Tibial nerve (tissue), 4 donors: ENCODE data around the gene DCUN1D2. TPM values are rescaled to one million over a fixed set of nuclear protein-coding genes. Genes with fewer than 3 reads are reported as not detected.

Experiments used
- DNase-seq, 2 donors: peaks; one replicate each; pipeline ENCODE4 v3.0.0-alpha.2; 2019; ENCODE audit warnings: low spot score in 2 of 2
- H3K27ac ChIP-seq, 4 donors: fragments of 200-600 bp; sonication (generic) in 3 of 4; one replicate each; pipeline ENCODE4 v1.5.1; 2017 to 2019; ENCODE audit warnings: mild to moderate bottlenecking in 1 of 4
- H3K27me3 ChIP-seq, 2 donors: fragments of 200-600 bp; sonication (generic) in 1 of 2; one replicate each; pipeline versions ENCODE4 v1.5.1 to v1.6.0; 2017 to 2019
- H3K36me3 ChIP-seq, 3 donors: fragments of 200-600 bp; sonication (generic); one replicate each; pipeline ENCODE4 v1.5.1; 2018 to 2019
- H3K4me1 ChIP-seq, 4 donors: fragments of 200-600 bp; sonication (generic) in 3 of 4; one replicate each; pipeline ENCODE4 v1.5.1; 2017 to 2019
- H3K4me3 ChIP-seq, 4 donors: fragments of 200-600 bp; sonication (generic) in 3 of 4; one replicate each; pipeline ENCODE4 v1.5.1; 2017 to 2019; ENCODE audit warnings: mild to moderate bottlenecking in 1 of 4, moderate library complexity in 1 of 4
- H3K9me3 ChIP-seq, 4 donors: fragments of 200-600 bp; sonication (generic) in 3 of 4; one replicate each; pipeline ENCODE4 v1.5.1; 2017 to 2019
- CTCF ChIP-seq, 5 experiments: fragments of 200-600 bp in 3 of 5; fragments of 450-650 bp in 2 of 5; sonication (generic) in 3 of 5; IDR thresholded peaks; one replicate each; pipeline ENCODE4 v1.5.1; 2016 to 2019; ENCODE audit warnings: antibody characterized with exemption in 5 of 5, mild to moderate bottlenecking in 3 of 5, moderate library complexity in 2 of 5
- EP300 ChIP-seq, 2 donors: sonication (generic); formaldehyde crosslinking; IDR thresholded peaks; one replicate each; pipeline ENCODE4 v1.6.1; 2017; ENCODE audit warnings: antibody characterized with exemption in 2 of 2, mild to moderate bottlenecking in 1 of 2
- POLR2A ChIP-seq, 2 donors: fragments of 450-650 bp; IDR thresholded peaks; one replicate each; pipeline ENCODE4 v1.6.1; 2017; ENCODE audit warnings: antibody characterized with exemption in 2 of 2, mild to moderate bottlenecking in 2 of 2, moderate library complexity in 2 of 2
- WGBS, 2 donors: methylation state at CpG; one replicate each; pipeline ENCODE4 v1.1.5; 2018; 5-methylcytosine and 5-hydroxymethylcytosine counted together
- total RNA-seq, 4 donors: library from RNA; depleted of rRNA; stranded (reverse); fragments of >200 nt; gene quantifications; one replicate each; pipeline ENCODE4 v1.1.0, GENCODE V29; 2016

DCUN1D2 gene
- total RNA-seq, 4 donors from 2014 or later: 16.3 to 28.0 (median 21.0) TPM

GRCh38 chr13:113428871-113429607 lies 61.5 kb downstream of the DCUN1D2 start:
- Histone ChIP-seq H3K4me3 (no peak overlapping the region), H3K4me1 (no peaks in the 10 kb centered on the region), H3K27me3 (no peaks in the 10 kb centered on the region), H3K27ac (no peak overlapping the region), H3K9me3 (no peaks in the 10 kb centered on the region), H3K36me3 (no peaks in the 10 kb centered on the region)
- DNase-seq: no peak
- TF ChIP-seq EP300 (IDR thresholded peaks at IDR 0.05) (no peak), CTCF (IDR thresholded peaks at IDR 0.05) (no peak), POLR2A (IDR thresholded peaks at IDR 0.05) (no peak)
- WGBS, 2 donors: 94% methylated on average over 38 to 45 of the region's 45 CpGs

DNA sequence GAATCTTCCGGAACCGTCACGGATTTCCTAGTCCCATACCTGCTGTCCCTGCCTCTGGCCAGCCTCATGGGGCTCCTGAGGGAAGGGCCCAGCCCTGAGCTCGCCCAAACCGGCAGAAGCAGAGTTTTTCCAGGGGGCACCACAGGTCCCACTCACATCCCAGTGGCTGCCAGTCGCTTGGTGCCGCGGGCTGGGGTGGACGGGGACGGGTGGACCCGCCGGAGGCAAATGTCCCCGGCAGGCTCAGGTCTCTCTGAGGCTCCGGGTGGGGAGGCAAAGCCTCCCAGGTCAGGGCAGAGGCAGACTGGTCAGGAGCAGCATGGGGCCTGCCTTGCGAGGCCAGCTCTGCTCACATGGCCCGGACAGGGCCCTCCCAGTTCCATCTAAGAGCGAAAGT lies 62.0 kb downstream of the DCUN1D2 start:
- TF ChIP-seq POLR2A (IDR thresholded peaks at IDR 0.05) (no peak), EP300 (IDR thresholded peaks at IDR 0.05) (no peak), CTCF (IDR thresholded peaks at IDR 0.05) (no peak)
- 86 to 89% methylated on average over 11 to 15 of the region's 17 CpGs for WGBS, 2 donors
- Histone ChIP-seq H3K27me3 (no peaks in the 10 kb centered on the region), H3K36me3 (no peaks in the 10 kb centered on the region), H3K27ac (no peak overlapping the region), H3K9me3 (no peaks in the 10 kb centered on the region), H3K4me1 (no peaks in the 10 kb centered on the region), H3K4me3 (no peak overlapping the region)
- no peak for DNase-seq

- Histone ChIP-seq H3K4me1 (no peaks in the 10 kb centered on the region), H3K9me3 (no peaks in the 10 kb centered on the region), H3K4me3 (no peak overlapping the region), H3K27ac (no peak overlapping the region), H3K36me3 (no peaks in the 10 kb centered on the region), H3K27me3 (no peaks in the 10 kb centered on the region)
- DNase-seq: no peak
- whole genome bisulfite sequencing, 2 donors: 82 to 88% methylated on average over 31 of the region's 31 CpGs
- TF ChIP-seq POLR2A (IDR thresholded peaks at IDR 0.05) (no peak), EP300 (IDR thresholded peaks at IDR 0.05) (no peak), CTCF (IDR thresholded peaks at IDR 0.05) (no peak)
Observed at GRCh38 chr13:113427562-113428468, 62.7 kb downstream of the DCUN1D2 start.

DNA sequence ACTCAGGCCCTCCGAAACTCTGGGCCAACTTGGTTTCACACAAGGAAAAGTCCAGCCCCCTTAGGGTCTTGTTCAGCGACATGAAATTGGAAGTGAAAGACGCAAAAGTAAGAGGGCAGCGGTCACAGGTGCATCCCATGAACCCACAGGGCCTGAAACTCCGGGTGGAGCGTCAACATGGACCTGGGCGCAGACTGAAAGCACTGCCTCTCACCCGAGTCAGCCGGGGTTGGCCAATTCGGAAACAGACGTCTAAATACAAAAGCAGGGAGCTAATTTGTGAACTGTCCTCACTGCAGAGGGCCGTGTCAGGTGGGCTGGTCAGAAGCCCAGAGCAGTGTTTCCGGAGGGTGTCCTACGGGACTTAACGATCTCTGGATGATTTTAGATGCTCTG lies 63.9 kb downstream of the DCUN1D2 start:
- no peaks in the 10 kb centered on the region for H3K9me3 ChIP-seq
- TF ChIP-seq EP300 (IDR thresholded peaks at IDR 0.05) (no peak), POLR2A (IDR thresholded peaks at IDR 0.05) (no peak), CTCF (IDR thresholded peaks at IDR 0.05) (no peak)
- H3K36me3 ChIP-seq: no peaks in the 10 kb centered on the region
- no peak overlapping the region for H3K27ac ChIP-seq
- DNase-seq: no peak
- no peak overlapping the region for H3K4me3 ChIP-seq
- H3K4me1 ChIP-seq: peaks cover 0 to 8% (median 0%) of the 10 kb centered on the region in 4 donors
- no peaks in the 10 kb centered on the region for H3K27me3 ChIP-seq
- WGBS, 2 donors: 84 to 85% methylated on average over 15 of the region's 15 CpGs
